ENCODE measurements around the gene ARHGAP8. TPM values are rescaled to one million over a fixed set of nuclear protein-coding genes. Genes with fewer than 3 reads are reported as not detected.

Gene ARHGAP8
- total and polyA plus RNA-seq, 2 donors (not counting 1 experiment from before 2014, with no cell fraction given): 0.07 to 0.17 TPM

DNA sequence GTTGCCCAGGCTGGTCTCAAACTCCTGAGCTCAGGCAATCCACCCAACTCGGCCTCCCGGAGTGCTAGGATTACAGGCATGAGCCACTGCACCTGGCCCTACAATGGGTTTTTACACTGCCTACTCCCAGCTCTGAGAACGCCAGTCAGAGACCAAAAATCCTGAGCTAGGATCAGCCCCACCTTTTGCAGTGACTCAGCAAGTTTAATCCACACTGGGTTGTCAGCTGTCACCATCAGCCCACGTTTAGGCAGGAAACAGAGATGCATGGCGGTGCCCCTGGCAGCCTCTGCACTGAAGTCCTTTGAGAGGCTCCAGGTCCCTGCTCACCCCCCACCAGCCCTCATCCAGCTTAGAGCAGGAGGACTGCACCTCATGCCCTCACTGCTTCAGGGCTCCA lies 117.6 kb downstream of the ARHGAP8 start:
- no peak for TF ChIP-seq CTCF (conservative IDR thresholded peaks at IDR 0.05 in 1 of 2, IDR thresholded peaks at IDR 0.05 in 1 of 2; ENCODE audit: low read depth in 1 of 2, low read length in 2 of 2)
- TF ChIP-seq EZH2 (IDR thresholded peaks at IDR 0.05; ENCODE audit: low read length, missing control alignments): no peak
- peak in 1 of 2 donors; percentile 64 for DNase-seq (ENCODE audit: low read depth in 2 of 2)
- Histone ChIP-seq H3K9ac (ENCODE audit: insufficient read depth, low read length) (no peak overlapping the region), H3K27ac (ENCODE audit: insufficient read depth, low read length) (no peak overlapping the region), H3K4me1 (ENCODE audit: control insufficient read depth, extremely low read depth, insufficient read depth, low read length) (no peaks in the 10 kb centered on the region), H3K79me2 (ENCODE audit: control insufficient read depth, insufficient read depth, low read length) (no peaks in the 10 kb centered on the region), H3K27me3 (ENCODE audit: control insufficient read depth, insufficient read depth, low read length) (no peaks in the 10 kb centered on the region), H2AFZ (ENCODE audit: low read length) (no peak overlapping the region), H4K20me1 (ENCODE audit: control insufficient read depth, extremely low read depth, insufficient read depth, low read length) (no peaks in the 10 kb centered on the region), H3K9me3 (ENCODE audit: control insufficient read depth, insufficient read depth, low read depth, low read length) (no peaks in the 10 kb centered on the region), H3K4me2 (ENCODE audit: extremely low read depth, insufficient read depth, low read length) (no peak overlapping the region), H3K4me3 (replicated peaks in 1 of 4; ENCODE audit: control extremely low read depth in 1 of 4, insufficient read depth in 1 of 4, low read depth in 3 of 4, low read length in 4 of 4) (no peak overlapping the region), H3K36me3 (ENCODE audit: control insufficient read depth, insufficient read depth, low read length) (no peaks in the 10 kb centered on the region)

DNA sequence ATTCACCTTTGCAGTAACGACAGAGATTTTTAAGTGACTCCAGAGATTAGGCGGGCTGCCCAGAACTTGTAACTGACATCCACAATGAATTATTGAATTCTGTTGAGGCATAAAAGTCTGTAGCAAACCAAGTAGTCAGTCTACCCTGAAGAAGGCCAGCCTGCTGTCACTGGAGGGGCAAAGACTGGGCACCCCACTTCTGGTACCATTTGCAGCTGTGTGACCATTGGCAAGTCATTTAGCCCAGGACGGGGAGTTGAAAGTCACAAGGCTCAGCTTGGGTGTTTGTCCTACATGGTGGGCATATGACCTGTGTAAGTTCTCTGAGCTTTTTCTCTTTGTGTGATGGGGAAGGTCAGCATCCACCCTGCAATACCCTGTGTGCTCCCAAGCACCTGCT lies 119.4 kb downstream of the ARHGAP8 start:
- Histone ChIP-seq H3K4me3 (replicated peaks in 1 of 4; ENCODE audit: control extremely low read depth in 1 of 4, insufficient read depth in 1 of 4, low read depth in 3 of 4, low read length in 4 of 4) (no peak overlapping the region), H2AFZ (ENCODE audit: low read length) (no peak overlapping the region), H3K9me3 (ENCODE audit: control insufficient read depth, insufficient read depth, low read depth, low read length) (no peaks in the 10 kb centered on the region), H3K4me2 (ENCODE audit: extremely low read depth, insufficient read depth, low read length) (no peak overlapping the region), H3K36me3 (ENCODE audit: control insufficient read depth, insufficient read depth, low read length) (no peaks in the 10 kb centered on the region), H3K27ac (ENCODE audit: insufficient read depth, low read length) (no peak overlapping the region), H3K27me3 (ENCODE audit: control insufficient read depth, insufficient read depth, low read length) (no peaks in the 10 kb centered on the region), H3K4me1 (ENCODE audit: control insufficient read depth, extremely low read depth, insufficient read depth, low read length) (no peaks in the 10 kb centered on the region), H3K79me2 (ENCODE audit: control insufficient read depth, insufficient read depth, low read length) (no peaks in the 10 kb centered on the region), H4K20me1 (ENCODE audit: control insufficient read depth, extremely low read depth, insufficient read depth, low read length) (no peaks in the 10 kb centered on the region), H3K9ac (ENCODE audit: insufficient read depth, low read length) (no peak overlapping the region)
- no peak for TF ChIP-seq EZH2 (IDR thresholded peaks at IDR 0.05; ENCODE audit: low read length, missing control alignments)
- no peak for TF ChIP-seq CTCF (conservative IDR thresholded peaks at IDR 0.05 in 1 of 2, IDR thresholded peaks at IDR 0.05 in 1 of 2; ENCODE audit: low read depth in 1 of 2, low read length in 2 of 2)
- DNase-seq (ENCODE audit: low read depth in 2 of 2): no peak

- H3K36me3 ChIP-seq (ENCODE audit: control insufficient read depth, insufficient read depth, low read length): no peaks in the 10 kb centered on the region
- H3K4me1 ChIP-seq (ENCODE audit: control insufficient read depth, extremely low read depth, insufficient read depth, low read length): no peaks in the 10 kb centered on the region
- no peaks in the 10 kb centered on the region for H4K20me1 ChIP-seq (ENCODE audit: control insufficient read depth, extremely low read depth, insufficient read depth, low read length)
- no peak overlapping the region for H3K4me2 ChIP-seq (ENCODE audit: extremely low read depth, insufficient read depth, low read length)
- H3K4me3 ChIP-seq (replicated peaks in 1 of 4; ENCODE audit: control extremely low read depth in 1 of 4, insufficient read depth in 1 of 4, low read depth in 3 of 4, low read length in 4 of 4): no peak overlapping the region
- no peaks in the 10 kb centered on the region for H3K79me2 ChIP-seq (ENCODE audit: control insufficient read depth, insufficient read depth, low read length)
- H3K27me3 ChIP-seq (ENCODE audit: control insufficient read depth, insufficient read depth, low read length): no peaks in the 10 kb centered on the region
- DNase-seq (ENCODE audit: low read depth in 2 of 2): no peak
- TF ChIP-seq EZH2 (IDR thresholded peaks at IDR 0.05; ENCODE audit: low read length, missing control alignments): no peak
- no peak for TF ChIP-seq CTCF (conservative IDR thresholded peaks at IDR 0.05 in 1 of 2, IDR thresholded peaks at IDR 0.05 in 1 of 2; ENCODE audit: low read depth in 1 of 2, low read length in 2 of 2)
- H3K9me3 ChIP-seq (ENCODE audit: control insufficient read depth, insufficient read depth, low read depth, low read length): no peaks in the 10 kb centered on the region
- H2AFZ ChIP-seq (ENCODE audit: low read length): no peak overlapping the region
- H3K9ac ChIP-seq (ENCODE audit: insufficient read depth, low read length): no peak overlapping the region
- H3K27ac ChIP-seq (ENCODE audit: insufficient read depth, low read length): no peak overlapping the region
Measured at GRCh38 chr22:44876921-44877320, 124.5 kb downstream of the ARHGAP8 start.
